Spleen (tissue), 7 donors: Measurements from ENCODE around the gene GLIS1.
A peak's percentile ranks its signal among the peaks of the same experiment; 100 is the strongest.

ENCODE experiments used
- CTCF ChIP-seq, 11 experiments: fragments of 200-600 bp in 7 of 11; fragments of 450-650 bp in 4 of 11; sonication (generic) in 4 of 11; IDR thresholded peaks in 8 of 11; conservative IDR thresholded peaks in 3 of 11; 1 replicate in 7 of 11; 2 replicates in 4 of 11; pipeline versions ENCODE4 v1.4.0 to v1.8.0; 2016 to 2021; ENCODE audit warnings: antibody characterized with exemption in 11 of 11, inconsistent platforms in 4 of 11, mild to moderate bottlenecking in 1 of 11
- POLR2A ChIP-seq, 3 donors: fragments of 450-650 bp; IDR thresholded peaks; one replicate each; pipeline ENCODE4 v1.5.1; 2017; ENCODE audit warnings: antibody characterized with exemption in 3 of 3, mild to moderate bottlenecking in 1 of 3
- POLR2AphosphoS5 ChIP-seq, 3 donors: sonication (generic); formaldehyde crosslinking; IDR thresholded peaks; one replicate each; pipeline ENCODE4 v1.5.1; 2017; ENCODE audit warnings: antibody characterized with exemption in 3 of 3
- donor health status: DM: no; HTN: no; CAD: no; lungs with moderate emphysema.
- donor health status: DM: no; HTN: no; CAD: no.
- donor health status: DM: no; HTN: no; CAD: no.

GRCh38 chr1:53470155-53470554, 268.8 kb downstream of the GLIS1 start:
- no peak for TF ChIP-seq POLR2A (IDR thresholded peaks at IDR 0.05)
- TF ChIP-seq CTCF (IDR thresholded peaks at IDR 0.05 in 8 of 11, conservative IDR thresholded peaks at IDR 0.05 in 3 of 11) = peak in 10 of 11 experiments; percentile 10 to 68 (median 48)
- TF ChIP-seq POLR2AphosphoS5 (IDR thresholded peaks at IDR 0.05) = peak; percentile 38 to 75 (median 51)
